GM12878 (cell line): ENCODE results near the gene SERPINB10. TPM values are rescaled to one million over a fixed set of nuclear protein-coding genes. Genes with fewer than 3 reads are reported as not detected.

Experiments used
- ATAC-seq: fragments of 200-7000 bp; cut with Tn5 transposase; 3 replicates; pipeline ENCODE4 v1.9.1; 2020; ENCODE audit warnings: mild to moderate bottlenecking, moderate library complexity
- BruUV-seq: library from RNA; stranded (reverse); fragments of 400-500 nt; replicated peaks from 2 replicates; lab custom pipeline; 2021; lab: Mats Ljungman, UMichigan
- CTCF ChIA-PET: fragments of 300-600 bp; sonication (Branson Sonifier 250); formaldehyde crosslinking; extraction: SDS; loops from one replicate; lab custom pipeline; 2021; ENCODE audit warnings: inconsistent platforms; lab: Yijun Ruan, JAX
- POLR2A ChIA-PET: fragments of 350-600 bp; formaldehyde crosslinking; extraction: SDS; loops from one replicate; lab custom pipeline; 2021; ENCODE audit warnings: inconsistent platforms; lab: Charles Lee
- RAD21 ChIA-PET: fragments of 300-600 bp; sonication (Branson Sonifier 250); formaldehyde crosslinking; loops from one replicate; lab custom pipeline; 2023; ENCODE audit warnings: antibody characterized with exemption; ENCODE audit not compliant: unreplicated experiment; lab: Charles Lee
- SMC1A ChIA-PET: fragments of 300-600 bp; sonication (Branson Sonifier 250); formaldehyde crosslinking; loops from one replicate; lab custom pipeline; 2023; ENCODE audit not compliant: unreplicated experiment, uncharacterized antibody; lab: Charles Lee
- DNase-seq: peaks from one replicate; pipeline ENCODE4 v3.0.0-alpha.2; 2011; ENCODE audit warnings: low read depth, low spot score
- FAIRE-seq: peaks from 3 replicates; lab custom pipeline; 2011; peaks lifted over from hg19 to GRCh38; lab: Jason Lieb, UNC
- H2AFZ ChIP-seq: 2 replicates; pipeline ENCODE4 v1.6.0; 2011; ENCODE audit warnings: low read depth, low read length, control low read depth; ENCODE audit not compliant: control insufficient read depth
- H3K27ac ChIP-seq: 2 replicates; pipeline ENCODE4 v1.5.1; 2011; ENCODE audit warnings: control low read depth; ENCODE audit not compliant: control insufficient read depth, insufficient read depth
- H3K27me3 ChIP-seq, 2 experiments: replicated peaks in 1 of 2; 2 replicates each; pipeline versions ENCODE4 v1.6.0 to v1.6.1; 2011; ENCODE audit warnings: low read length in 1 of 2; ENCODE audit not compliant: control insufficient read depth in 2 of 2, insufficient read depth in 2 of 2
- H3K36me3 ChIP-seq, 2 experiments: 2 replicates each; pipeline ENCODE4 v1.5.1; 2011; ENCODE audit warnings: low read length in 1 of 2; ENCODE audit not compliant: control insufficient read depth in 2 of 2, insufficient read depth in 2 of 2
- H3K4me1 ChIP-seq: 2 replicates; pipeline ENCODE4 v1.6.1; 2011; ENCODE audit warnings: mild to moderate bottlenecking, low read length, moderate library complexity, mixed read lengths; ENCODE audit not compliant: control insufficient read depth, insufficient read depth
- H3K4me2 ChIP-seq: 2 replicates; pipeline ENCODE4 v1.6.0; 2011; ENCODE audit warnings: control low read depth; ENCODE audit not compliant: control insufficient read depth, insufficient read depth
- H3K4me3 ChIP-seq: fragments of 200-600 bp; sonication (generic); 2 replicates; pipeline ENCODE4 v1.5.1; 2016
- H3K79me2 ChIP-seq: 2 replicates; pipeline ENCODE4 v1.6.0; 2011; ENCODE audit warnings: low read length; ENCODE audit not compliant: control insufficient read depth, insufficient read depth
- H3K9ac ChIP-seq: 2 replicates; pipeline ENCODE4 v1.8.0; 2011; ENCODE audit warnings: low read length, control low read depth, mixed read lengths; ENCODE audit not compliant: control insufficient read depth, insufficient read depth
- H3K9me3 ChIP-seq: replicated peaks from 3 replicates; pipeline ENCODE4 v1.5.1; 2011; ENCODE audit warnings: mild to moderate bottlenecking, low read length; ENCODE audit not compliant: control insufficient read depth, insufficient read depth
- H4K20me1 ChIP-seq: 2 replicates; pipeline ENCODE4 v1.6.0; 2011; ENCODE audit not compliant: control insufficient read depth, insufficient read depth
- EGR1 ChIP-seq, 2 experiments: IDR thresholded peaks; 1 replicate in 1 of 2; 2 replicates in 1 of 2; pipeline ENCODE4 v1.6.1; 2011 to 2012; ENCODE audit warnings: low read depth in 2 of 2, low read length in 2 of 2, borderline replicate concordance in 1 of 2, mild to moderate bottlenecking in 1 of 2, moderate library complexity in 1 of 2
- FOXM1 ChIP-seq: IDR thresholded peaks from 2 replicates; pipeline ENCODE4 v1.6.1; 2012; ENCODE audit warnings: low read depth, mild to moderate bottlenecking, inconsistent platforms, low read length, moderate library complexity
- MEF2A ChIP-seq: IDR thresholded peaks from 2 replicates; pipeline ENCODE4 v1.6.1; 2011; ENCODE audit warnings: low read depth, mild to moderate bottlenecking, low read length, moderate library complexity; ENCODE audit not compliant: insufficient read depth
- NFIC ChIP-seq: IDR thresholded peaks from 2 replicates; pipeline ENCODE4 v1.6.1; 2012; ENCODE audit warnings: low read depth, mild to moderate bottlenecking, inconsistent platforms, low read length, moderate library complexity
- SUPT20H ChIP-seq: IDR thresholded peaks from 2 replicates; pipeline ENCODE4 v1.6.1; 2011; ENCODE audit warnings: low read depth, mild to moderate bottlenecking, low read length, moderate library complexity, borderline replicate concordance; ENCODE audit not compliant: control insufficient read depth
- TAF1 ChIP-seq: IDR thresholded peaks from 2 replicates; pipeline ENCODE4 v1.6.1; 2011; ENCODE audit warnings: mild to moderate bottlenecking, low read depth, low read length, borderline replicate concordance
- WGBS: methylation state at CpG from one replicate; pipeline ENCODE4 v1.1.6; 2016; ENCODE audit warnings: low lambda C conversion rate; ENCODE audit not compliant: insufficient replicate concordance, insufficient coverage; ENCODE audit errors: missing lambda C conversion rate; 5-methylcytosine and 5-hydroxymethylcytosine counted together
- in situ Hi-C: fragments of 300-500 bp; cut with MboI; formaldehyde crosslinking; loops from 9 replicates; pipeline ENCODE4 v1.14.3; 2018; ENCODE audit warnings: mixed read lengths
- intact Hi-C: fragments of 100-400 bp; cut with micrococcal nuclease; formaldehyde crosslinking; loops from one replicate; pipeline ENCODE4 v1.14.2; 2022; ENCODE audit not compliant: unreplicated experiment
- polyA plus RNA-seq, 11 experiments: library from polyadenylated mRNA; depleted of rRNA in 4 of 11; unstranded in 6 of 11; stranded (reverse) in 5 of 11; fragments of >200 nt; fragmentation: Nextera tagmentation in 4 of 11; fragmentation: Illumina TruSeq in 1 of 11; extraction: Ambion mirVana in 4 of 11; extraction: Trizol in 1 of 11; gene quantifications; 1 replicate in 1 of 11; 2 replicates in 10 of 11; pipeline versions ENCODE4 v1.2.1 to v1.2.3, GENCODE V29; 2011 to 2016; ENCODE audit warnings: inconsistent platforms in 2 of 11, missing spikeins in 2 of 11, low read depth in 1 of 11
- total RNA-seq, 4 experiments: library from RNA; depleted of rRNA in 3 of 4; stranded (reverse); fragments of >200 nt in 3 of 4; fragmentation: Illumina TruSeq in 1 of 4; extraction: Trizol in 1 of 4; gene quantifications; 2 replicates each; pipeline versions ENCODE4 v1.2.1 to v1.2.3, GENCODE V29; 2013 to 2021
- TF ChIP-seq, protein P1 (sequence below): IDR thresholded peaks from 2 replicates; pipeline ENCODE4 v1.6.1; 2011; ENCODE audit warnings: low read depth, mild to moderate bottlenecking, low read length, moderate library complexity, borderline replicate concordance; ENCODE audit errors: extremely low read depth
- TF ChIP-seq, protein P2 (sequence below): fragments of 150-350 bp; IDR thresholded peaks from 2 replicates; pipeline ENCODE4 v1.6.1; 2016; ENCODE audit warnings: low read depth, low read length
- TF ChIP-seq, protein P3 (sequence below): fragments of 450-650 bp; IDR thresholded peaks from 2 replicates; pipeline ENCODE4 v1.6.1; 2018; ENCODE audit warnings: borderline replicate concordance, mild to moderate bottlenecking; ENCODE audit not compliant: partially characterized antibody

Gene SERPINB10
- total and polyA plus RNA-seq, 10 of the 15 experiments (the other 5 are each of a cell fraction or from before 2014, with no cell fraction given): 12.0 to 83.5 (median 24.1) TPM

DNA sequence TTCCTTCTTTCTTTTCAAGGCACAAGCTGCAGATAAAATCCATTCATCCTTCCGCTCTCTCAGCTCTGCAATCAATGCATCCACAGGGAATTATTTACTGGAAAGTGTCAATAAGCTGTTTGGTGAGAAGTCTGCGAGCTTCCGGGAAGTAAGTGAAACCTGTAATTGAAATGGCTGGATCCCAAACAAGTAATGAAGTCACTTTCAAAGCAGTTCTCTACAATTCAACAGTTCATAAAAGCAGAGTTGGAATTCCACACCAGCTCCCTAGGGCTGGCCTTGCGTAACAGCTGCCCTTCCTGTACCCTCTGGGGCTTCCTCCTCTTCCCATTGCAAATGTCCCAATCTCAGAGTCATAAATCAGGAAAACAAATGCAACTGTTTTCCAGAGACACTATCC is 10.7 kb upstream of the SERPINB10 start:
- CTCF ChIA-PET: interaction anchor here (11.1 kb wide), 1 partner anchor 39 kb away, joined by 185 read pairs; no protein-coding TSS in a partner anchor
- no peaks in the 10 kb centered on the region for H3K27me3 ChIP-seq
- no peaks in the 10 kb centered on the region for H3K9me3 ChIP-seq
- H3K79me2 ChIP-seq: no peaks in the 10 kb centered on the region
- POLR2A ChIA-PET: no interaction called here
- H2AFZ ChIP-seq: no peak overlapping the region
- SMC1A ChIA-PET: interaction anchor here (1.4 to 7.1 kb wide), 3 partner anchors 12 to 78 kb away, joined by 3 to 62 read pairs (median 35); partner anchors contain the start of gene SERPINB10
- no TSS peak for BruUV-seq
- RAD21 ChIA-PET: interaction anchor here (1.6 kb wide), 1 partner anchor 40 kb away, joined by 6 read pairs; no protein-coding TSS in a partner anchor
- H3K4me3 ChIP-seq: no peak overlapping the region
- H3K27ac ChIP-seq: no peak overlapping the region
- no peak for DNase-seq
- H3K4me1 ChIP-seq: no peaks in the 10 kb centered on the region; the same call in 1 of the 2 replicates
- no peaks in the 10 kb centered on the region for H3K36me3 ChIP-seq
- no peak for ATAC-seq
- H4K20me1 ChIP-seq: no peaks in the 10 kb centered on the region
- 70% methylated on average over 4 of the region's 4 CpGs for WGBS
- TF ChIP-seq, protein P1, sequence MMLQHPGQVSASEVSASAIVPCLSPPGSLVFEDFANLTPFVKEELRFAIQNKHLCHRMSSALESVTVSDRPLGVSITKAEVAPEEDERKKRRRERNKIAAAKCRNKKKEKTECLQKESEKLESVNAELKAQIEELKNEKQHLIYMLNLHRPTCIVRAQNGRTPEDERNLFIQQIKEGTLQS: no peak
- TF ChIP-seq NFIC (no peak), MEF2A (no peak)
- TF ChIP-seq, all 136 proteins: peak for 0
- in situ Hi-C loops: no loop called here
- Histone ChIP-seq H3K9ac (no peak overlapping the region), H3K4me2 (no peak overlapping the region)
- FAIRE-seq: no peak
- intact Hi-C loops: no loop called here

GRCh38 chr18:63899206-63899605 is 8.6 kb upstream of the SERPINB10 start:
- ChIA-PET SMC1A (interaction anchor here (7.1 kb wide), 1 partner anchor 37 kb away, joined by 62 read pairs; no protein-coding TSS in a partner anchor), POLR2A (interaction anchor here (1.1 kb wide), 1 partner anchor 32 kb away, joined by 3 read pairs; no protein-coding TSS in a partner anchor)
- in situ Hi-C loops: no loop called here
- no peak for TF ChIP-seq EGR1 (IDR thresholded peaks at IDR 0.05; ENCODE audit: borderline replicate concordance in 1 of 2, low read depth in 2 of 2, low read length in 2 of 2)
- TF ChIP-seq, protein P2, sequence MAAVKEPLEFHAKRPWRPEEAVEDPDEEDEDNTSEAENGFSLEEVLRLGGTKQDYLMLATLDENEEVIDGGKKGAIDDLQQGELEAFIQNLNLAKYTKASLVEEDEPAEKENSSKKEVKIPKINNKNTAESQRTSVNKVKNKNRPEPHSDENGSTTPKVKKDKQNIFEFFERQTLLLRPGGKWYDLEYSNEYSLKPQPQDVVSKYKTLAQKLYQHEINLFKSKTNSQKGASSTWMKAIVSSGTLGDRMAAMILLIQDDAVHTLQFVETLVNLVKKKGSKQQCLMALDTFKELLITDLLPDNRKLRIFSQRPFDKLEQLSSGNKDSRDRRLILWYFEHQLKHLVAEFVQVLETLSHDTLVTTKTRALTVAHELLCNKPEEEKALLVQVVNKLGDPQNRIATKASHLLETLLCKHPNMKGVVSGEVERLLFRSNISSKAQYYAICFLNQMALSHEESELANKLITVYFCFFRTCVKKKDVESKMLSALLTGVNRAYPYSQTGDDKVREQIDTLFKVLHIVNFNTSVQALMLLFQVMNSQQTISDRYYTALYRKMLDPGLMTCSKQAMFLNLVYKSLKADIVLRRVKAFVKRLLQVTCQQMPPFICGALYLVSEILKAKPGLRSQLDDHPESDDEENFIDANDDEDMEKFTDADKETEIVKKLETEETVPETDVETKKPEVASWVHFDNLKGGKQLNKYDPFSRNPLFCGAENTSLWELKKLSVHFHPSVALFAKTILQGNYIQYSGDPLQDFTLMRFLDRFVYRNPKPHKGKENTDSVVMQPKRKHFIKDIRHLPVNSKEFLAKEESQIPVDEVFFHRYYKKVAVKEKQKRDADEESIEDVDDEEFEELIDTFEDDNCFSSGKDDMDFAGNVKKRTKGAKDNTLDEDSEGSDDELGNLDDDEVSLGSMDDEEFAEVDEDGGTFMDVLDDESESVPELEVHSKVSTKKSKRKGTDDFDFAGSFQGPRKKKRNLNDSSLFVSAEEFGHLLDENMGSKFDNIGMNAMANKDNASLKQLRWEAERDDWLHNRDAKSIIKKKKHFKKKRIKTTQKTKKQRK: no peak
- TF ChIP-seq, protein P3, sequence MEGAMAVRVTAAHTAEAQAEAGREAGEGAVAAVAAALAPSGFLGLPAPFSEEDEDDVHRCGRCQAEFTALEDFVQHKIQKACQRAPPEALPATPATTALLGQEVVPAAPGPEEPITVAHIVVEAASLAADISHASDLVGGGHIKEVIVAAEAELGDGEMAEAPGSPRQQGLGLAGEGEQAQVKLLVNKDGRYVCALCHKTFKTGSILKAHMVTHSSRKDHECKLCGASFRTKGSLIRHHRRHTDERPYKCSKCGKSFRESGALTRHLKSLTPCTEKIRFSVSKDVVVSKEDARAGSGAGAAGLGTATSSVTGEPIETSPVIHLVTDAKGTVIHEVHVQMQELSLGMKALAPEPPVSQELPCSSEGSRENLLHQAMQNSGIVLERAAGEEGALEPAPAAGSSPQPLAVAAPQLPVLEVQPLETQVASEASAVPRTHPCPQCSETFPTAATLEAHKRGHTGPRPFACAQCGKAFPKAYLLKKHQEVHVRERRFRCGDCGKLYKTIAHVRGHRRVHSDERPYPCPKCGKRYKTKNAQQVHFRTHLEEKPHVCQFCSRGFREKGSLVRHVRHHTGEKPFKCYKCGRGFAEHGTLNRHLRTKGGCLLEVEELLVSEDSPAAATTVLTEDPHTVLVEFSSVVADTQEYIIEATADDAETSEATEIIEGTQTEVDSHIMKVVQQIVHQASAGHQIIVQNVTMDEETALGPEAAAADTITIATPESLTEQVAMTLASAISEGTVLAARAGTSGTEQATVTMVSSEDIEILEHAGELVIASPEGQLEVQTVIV: no peak
- no peak for TF ChIP-seq TAF1
- no peak for TF ChIP-seq FOXM1
- no peak for TF ChIP-seq SUPT20H

More at GRCh38 chr18:63899206-63899605, 8.6 kb upstream of the SERPINB10 start:
- no peak overlapping the region for H3K4me2 ChIP-seq
- ChIA-PET RAD21 (interaction anchor here (1.2 to 2.2 kb wide), 3 partner anchors 9 to 37 kb away, joined by 4 to 14 read pairs (median 9); partner anchors contain the start of gene SERPINB10), CTCF (interaction anchor here (1.7 to 11.1 kb wide), 2 partner anchors 37 to 64 kb away, joined by 3 to 185 read pairs; no protein-coding TSS in a partner anchor)
- H3K9ac ChIP-seq: no peak overlapping the region
- H3K9me3 ChIP-seq: no peaks in the 10 kb centered on the region
- no peak overlapping the region for H3K4me3 ChIP-seq
- no peaks in the 10 kb centered on the region for H3K36me3 ChIP-seq
- DNase-seq (no peak), FAIRE-seq (no peak), ATAC-seq (no peak)
- no TSS peak for BruUV-seq
- H3K27me3 ChIP-seq: no peaks in the 10 kb centered on the region
- H2AFZ ChIP-seq: no peak overlapping the region
- no peaks in the 10 kb centered on the region for H4K20me1 ChIP-seq
- intact Hi-C loops: no loop called here
- no peak overlapping the region for H3K27ac ChIP-seq
- H3K79me2 ChIP-seq: no peaks in the 10 kb centered on the region
- no peaks in the 10 kb centered on the region; the same call in 1 of the 2 replicates for H3K4me1 ChIP-seq
